Loucy (cell line): ENCODE results near the gene HOXA3.

Source experiments
- H2AFZ ChIP-seq: fragments of 200-600 bp; sonication (generic); 2 replicates; pipeline ENCODE4 v1.6.0; 2016; ENCODE audit warnings: antibody characterized with exemption, mild to moderate bottlenecking, low read length, moderate library complexity
- H3F3A ChIP-seq: fragments of 200-600 bp; 2 replicates; pipeline ENCODE4 v1.6.0; 2016; ENCODE audit warnings: antibody characterized with exemption, low read depth, mild to moderate bottlenecking
- H3K27me3 ChIP-seq: fragments of 200-600 bp; sonication (generic); 2 replicates; pipeline ENCODE4 v1.6.1; 2014; ENCODE audit warnings: low read length, mild to moderate bottlenecking; ENCODE audit not compliant: insufficient read depth, poor library complexity, severe bottlenecking
- H3K36me3 ChIP-seq: fragments of 200-600 bp; sonication (generic); 2 replicates; pipeline ENCODE4 v1.6.1; 2016; ENCODE audit warnings: low read length; ENCODE audit not compliant: insufficient read depth
- H3K4me1 ChIP-seq: fragments of 200-600 bp; sonication (generic); 2 replicates; pipeline ENCODE4 v1.5.1; 2014; ENCODE audit warnings: low read length, mild to moderate bottlenecking; ENCODE audit not compliant: insufficient read depth, poor library complexity, severe bottlenecking
- H3K4me2 ChIP-seq: fragments of 200-600 bp; sonication (generic); 2 replicates; pipeline ENCODE4 v1.6.0; 2014; ENCODE audit warnings: antibody characterized with exemption, low read length, low read depth, mild to moderate bottlenecking; ENCODE audit not compliant: poor library complexity, severe bottlenecking
- H3K4me3 ChIP-seq: fragments of 200-600 bp; sonication (generic); 2 replicates; pipeline ENCODE4 v1.5.1; 2014; ENCODE audit warnings: low read length, mild to moderate bottlenecking, mixed read lengths; ENCODE audit not compliant: poor library complexity, severe bottlenecking
- H3K79me2 ChIP-seq: fragments of 200-600 bp; sonication (generic); 2 replicates; pipeline ENCODE4 v1.6.1; 2014; ENCODE audit warnings: low read length; ENCODE audit not compliant: insufficient read depth
- H3K9ac ChIP-seq: fragments of 200-600 bp; sonication (generic); 2 replicates; pipeline ENCODE4 v1.6.0; 2014; ENCODE audit warnings: mild to moderate bottlenecking, low read depth, low read length, moderate library complexity; ENCODE audit not compliant: poor library complexity, severe bottlenecking
- H3K9me2 ChIP-seq: fragments of 200-600 bp; sonication (generic); replicated peaks from 2 replicates; pipeline ENCODE4 v1.6.1; 2016; ENCODE audit warnings: low read depth, low read length, mixed read lengths
- H3K9me3 ChIP-seq: fragments of 200-600 bp; sonication (generic); 2 replicates; pipeline ENCODE4 v1.6.1; 2014; ENCODE audit warnings: mild to moderate bottlenecking, antibody characterized with exemption, low read length, low read depth; ENCODE audit not compliant: insufficient read depth
- H4K20me1 ChIP-seq: fragments of 200-600 bp; sonication (generic); 2 replicates; pipeline ENCODE4 v1.6.0; 2014; ENCODE audit warnings: antibody characterized with exemption, low read length, mild to moderate bottlenecking; ENCODE audit not compliant: insufficient read depth, poor library complexity, severe bottlenecking
- CTCF ChIP-seq: fragments of 200-600 bp; sonication (generic); conservative IDR thresholded peaks from 2 replicates; pipeline ENCODE4 v1.5.1; 2014; ENCODE audit warnings: mild to moderate bottlenecking, antibody characterized with exemption, low read length
- EZH2phosphoT487 ChIP-seq: fragments of 200-600 bp; IDR thresholded peaks from 2 replicates; pipeline ENCODE4 v1.6.1; 2018; ENCODE audit warnings: antibody characterized with exemption, mild to moderate bottlenecking, moderate library complexity, borderline replicate concordance

HOXA3 gene

GRCh38 chr7:27177795-27178320 is 25.5 kb upstream of the HOXA3 start:
- H3K9me2 ChIP-seq = no peaks in the 10 kb centered on the region
- H3K9me3 ChIP-seq = no peaks in the 10 kb centered on the region
- peaks cover 100% of the 10 kb centered on the region for H3K79me2 ChIP-seq
- peaks cover 53% of the 10 kb centered on the region for H3K4me1 ChIP-seq
- H3K9ac ChIP-seq = peak overlapping the region; percentile 99
- peaks cover 33% of the 10 kb centered on the region for H3K27me3 ChIP-seq
- H3F3A ChIP-seq = peaks cover 8% of the 10 kb centered on the region; the same call in 1 of the 2 replicates
- TF ChIP-seq CTCF (no peak), EZH2phosphoT487 (no peak)
- H2AFZ ChIP-seq = no peak overlapping the region
- H3K4me3 ChIP-seq = peak overlapping the region; percentile 94
- peak overlapping the region; percentile 98 for H3K4me2 ChIP-seq
- no peaks in the 10 kb centered on the region; the same call in 1 of the 2 replicates for H3K36me3 ChIP-seq
- peaks cover 76% of the 10 kb centered on the region for H4K20me1 ChIP-seq

- peaks cover 33% of the 10 kb centered on the region for H3K27me3 ChIP-seq
- peak overlapping the region; percentile 98 for H3K4me2 ChIP-seq
- H2AFZ ChIP-seq = no peak overlapping the region
- peaks cover 100% of the 10 kb centered on the region for H3K79me2 ChIP-seq
- H3K36me3 ChIP-seq = peaks cover 5% of the 10 kb centered on the region
- H3K9me3 ChIP-seq = no peaks in the 10 kb centered on the region
- no peaks in the 10 kb centered on the region for H3K9me2 ChIP-seq
- peak overlapping the region; percentile 94 for H3K4me3 ChIP-seq
- no peak for TF ChIP-seq CTCF
- no peak for TF ChIP-seq EZH2phosphoT487
- H3K4me1 ChIP-seq = peaks cover 47% of the 10 kb centered on the region
- peaks cover 8% of the 10 kb centered on the region; the same call in 1 of the 2 replicates for H3F3A ChIP-seq
- peaks cover 76% of the 10 kb centered on the region for H4K20me1 ChIP-seq
- H3K9ac ChIP-seq = peak overlapping the region; percentile 99
Observed at GRCh38 chr7:27176962-27177794, 24.8 kb upstream of the HOXA3 start.

GRCh38 chr7:27176524-27176845 is 24.1 kb upstream of the HOXA3 start:
- Histone ChIP-seq H3K36me3 (peaks cover 12% of the 10 kb centered on the region), H3K9me3 (no peaks in the 10 kb centered on the region), H3K4me3 (peak overlapping the region; percentile 94), H3K4me2 (peak overlapping the region; percentile 98), H3K4me1 (peaks cover 42% of the 10 kb centered on the region), H2AFZ (no peak overlapping the region), H3F3A (peaks cover 8% of the 10 kb centered on the region; the same call in 1 of the 2 replicates), H3K27me3 (peaks cover 39% of the 10 kb centered on the region), H3K9me2 (no peaks in the 10 kb centered on the region), H4K20me1 (peaks cover 74% of the 10 kb centered on the region), H3K79me2 (peaks cover 100% of the 10 kb centered on the region), H3K9ac (peak overlapping the region; percentile 99)
- TF ChIP-seq EZH2phosphoT487 = no peak
- no peak for TF ChIP-seq CTCF
